Neutrophil (primary cell): ENCODE data around the gene MSI2.

Experiments
- H3K27ac ChIP-seq: fragments of 200-600 bp; sonication (generic); 2 replicates; pipeline ENCODE4 v1.5.1; 2016; ENCODE audit warnings: mild to moderate bottlenecking, moderate library complexity
- H3K27me3 ChIP-seq: fragments of 200-600 bp; sonication (generic); 2 replicates; pipeline ENCODE4 v1.6.0; 2016; ENCODE audit warnings: mild to moderate bottlenecking
- H3K36me3 ChIP-seq: fragments of 200-600 bp; sonication (generic); 2 replicates; pipeline ENCODE4 v1.5.1; 2017
- H3K4me1 ChIP-seq, 2 experiments: fragments of 200-600 bp in 1 of 2; sonication (generic) in 1 of 2; 1 replicate in 1 of 2; 2 replicates in 1 of 2; pipeline versions ENCODE4 v1.5.1 to v1.6.1; 2013 to 2016; ENCODE audit warnings: low read depth in 1 of 2, low read length in 1 of 2, mild to moderate bottlenecking in 1 of 2, moderate library complexity in 1 of 2; ENCODE audit not compliant: control insufficient read depth in 1 of 2, insufficient read depth in 1 of 2
- H3K4me3 ChIP-seq, 2 experiments: fragments of 200-600 bp in 1 of 2; sonication (generic) in 1 of 2; 1 replicate in 1 of 2; 2 replicates in 1 of 2; pipeline ENCODE4 v1.5.1; 2013 to 2016; ENCODE audit warnings: low read depth in 1 of 2, low read length in 1 of 2, mild to moderate bottlenecking in 1 of 2, moderate library complexity in 1 of 2
- H3K9me3 ChIP-seq: fragments of 200-600 bp; sonication (generic); 2 replicates; pipeline ENCODE4 v1.5.1; 2016
- TF ChIP-seq, protein P1 (sequence below): fragments of 200-600 bp; sonication (generic); IDR thresholded peaks from 2 replicates; pipeline ENCODE4 v1.5.1; 2016; ENCODE audit warnings: antibody characterized with exemption

Gene MSI2

GRCh38 chr17:57552114-57552624 is 295.8 kb downstream of the MSI2 start:
- H3K4me1 ChIP-seq = no peaks in the 10 kb centered on the region
- H3K36me3 ChIP-seq = no peaks in the 10 kb centered on the region
- H3K27ac ChIP-seq = no peak overlapping the region
- H3K4me3 ChIP-seq = no peak overlapping the region
- H3K9me3 ChIP-seq = no peaks in the 10 kb centered on the region
- H3K27me3 ChIP-seq = peaks cover 37% of the 10 kb centered on the region
- TF ChIP-seq, protein P1, sequence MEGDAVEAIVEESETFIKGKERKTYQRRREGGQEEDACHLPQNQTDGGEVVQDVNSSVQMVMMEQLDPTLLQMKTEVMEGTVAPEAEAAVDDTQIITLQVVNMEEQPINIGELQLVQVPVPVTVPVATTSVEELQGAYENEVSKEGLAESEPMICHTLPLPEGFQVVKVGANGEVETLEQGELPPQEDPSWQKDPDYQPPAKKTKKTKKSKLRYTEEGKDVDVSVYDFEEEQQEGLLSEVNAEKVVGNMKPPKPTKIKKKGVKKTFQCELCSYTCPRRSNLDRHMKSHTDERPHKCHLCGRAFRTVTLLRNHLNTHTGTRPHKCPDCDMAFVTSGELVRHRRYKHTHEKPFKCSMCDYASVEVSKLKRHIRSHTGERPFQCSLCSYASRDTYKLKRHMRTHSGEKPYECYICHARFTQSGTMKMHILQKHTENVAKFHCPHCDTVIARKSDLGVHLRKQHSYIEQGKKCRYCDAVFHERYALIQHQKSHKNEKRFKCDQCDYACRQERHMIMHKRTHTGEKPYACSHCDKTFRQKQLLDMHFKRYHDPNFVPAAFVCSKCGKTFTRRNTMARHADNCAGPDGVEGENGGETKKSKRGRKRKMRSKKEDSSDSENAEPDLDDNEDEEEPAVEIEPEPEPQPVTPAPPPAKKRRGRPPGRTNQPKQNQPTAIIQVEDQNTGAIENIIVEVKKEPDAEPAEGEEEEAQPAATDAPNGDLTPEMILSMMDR = no peak

DNA sequence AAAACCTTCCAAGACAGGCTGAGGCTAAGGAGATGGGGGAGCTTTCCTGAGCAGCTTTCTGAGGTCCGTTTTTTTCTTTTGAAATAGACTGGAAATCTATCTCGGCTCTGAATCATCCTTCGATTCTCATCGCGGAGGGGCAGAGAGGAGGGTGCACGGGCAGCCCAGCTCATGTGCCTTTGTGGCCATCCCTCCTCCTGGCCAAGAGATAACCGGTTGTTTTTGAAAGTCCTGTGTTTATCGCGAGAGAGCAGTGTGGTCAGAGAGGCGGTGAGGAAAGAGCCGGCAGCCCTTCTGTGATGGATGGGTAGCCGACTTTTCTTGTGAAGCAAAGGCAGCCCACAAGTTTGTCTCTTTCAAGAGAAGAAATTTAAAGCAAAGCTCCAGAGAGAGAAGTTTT is 297.2 kb downstream of the MSI2 start:
- Histone ChIP-seq H3K9me3 (no peaks in the 10 kb centered on the region), H3K4me3 (no peak overlapping the region), H3K4me1 (no peaks in the 10 kb centered on the region), H3K27ac (no peak overlapping the region), H3K27me3 (peaks cover 37% of the 10 kb centered on the region), H3K36me3 (no peaks in the 10 kb centered on the region)
- TF ChIP-seq, protein P1 = no peak

- H3K36me3 ChIP-seq = no peaks in the 10 kb centered on the region
- H3K27me3 ChIP-seq = peaks cover 37% of the 10 kb centered on the region
- no peaks in the 10 kb centered on the region for H3K9me3 ChIP-seq
- no peaks in the 10 kb centered on the region for H3K4me1 ChIP-seq
- TF ChIP-seq, protein P1 = no peak
- no peak overlapping the region for H3K27ac ChIP-seq
- H3K4me3 ChIP-seq = no peak overlapping the region
Observed at GRCh38 chr17:57553991-57554825, 297.9 kb downstream of the MSI2 start.

DNA sequence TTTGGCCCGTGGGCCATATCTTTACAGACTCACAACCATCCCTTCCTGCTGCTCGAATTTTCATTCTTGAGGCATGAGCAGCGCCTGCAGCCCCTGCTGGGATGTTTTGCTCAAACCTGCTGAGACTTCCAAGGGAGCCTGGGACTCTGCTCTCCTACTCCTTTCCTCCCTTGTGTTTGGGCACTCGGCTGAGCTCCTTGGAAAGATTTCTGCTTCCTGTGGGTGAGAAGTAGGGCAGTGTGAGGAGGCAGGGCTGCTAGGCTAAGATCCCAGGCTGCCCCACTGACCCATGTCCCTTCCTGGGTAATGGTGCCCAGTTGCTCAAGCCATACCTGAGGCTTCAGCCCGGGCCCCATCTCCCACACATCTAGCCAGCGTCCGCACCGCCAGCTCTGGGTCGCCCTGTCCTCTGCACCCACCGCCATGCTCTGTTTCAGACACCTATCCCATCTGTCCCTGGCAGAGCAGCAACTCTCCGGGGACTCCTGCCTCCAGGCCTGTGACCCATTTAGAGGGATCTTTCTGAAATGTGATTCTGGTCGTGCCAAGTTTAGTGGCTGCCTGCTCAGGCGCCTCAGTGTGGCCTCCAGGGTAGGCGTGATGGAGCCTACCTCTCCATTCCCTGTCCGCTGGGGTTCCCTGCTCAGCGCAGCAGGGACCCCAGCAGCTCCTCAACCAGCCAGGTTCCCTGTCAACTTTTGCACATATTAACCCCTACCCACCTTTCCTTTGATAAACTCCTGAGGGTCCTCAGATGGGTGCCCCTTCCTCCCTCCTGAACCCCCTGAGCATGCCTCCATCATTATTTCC is 298.7 kb downstream of the MSI2 start:
- Histone ChIP-seq H3K27me3 (peaks cover 37% of the 10 kb centered on the region), H3K4me3 (no peak overlapping the region), H3K27ac (no peak overlapping the region), H3K36me3 (no peaks in the 10 kb centered on the region), H3K9me3 (no peaks in the 10 kb centered on the region), H3K4me1 (no peaks in the 10 kb centered on the region)
- TF ChIP-seq, protein P1 = no peak

DNA sequence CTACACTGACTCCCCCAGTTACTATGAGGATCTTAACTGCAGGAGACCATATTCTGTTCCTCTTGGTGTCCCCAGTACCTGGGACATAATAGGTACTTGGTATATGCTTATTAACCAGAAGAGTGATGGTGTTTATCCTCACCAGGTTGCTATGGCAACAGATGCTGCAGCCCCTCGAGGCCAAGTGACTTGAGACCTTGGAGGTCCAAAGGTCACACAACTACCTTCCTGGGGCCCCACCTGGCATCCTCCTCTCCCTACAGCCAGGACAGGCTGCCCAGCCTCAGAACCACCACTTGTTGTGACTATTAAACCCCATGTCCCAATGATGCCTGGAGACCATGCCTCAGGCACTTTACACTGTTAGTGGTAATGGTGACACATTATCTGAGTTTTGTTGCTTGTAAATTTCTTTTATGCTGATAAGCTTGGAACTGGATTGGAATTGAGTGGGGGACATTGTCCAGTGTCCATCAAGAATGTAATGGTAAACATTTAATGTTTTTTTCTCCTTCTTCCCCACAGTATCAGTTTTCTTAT is 299.4 kb downstream of the MSI2 start:
- Histone ChIP-seq H3K9me3 (no peaks in the 10 kb centered on the region), H3K27me3 (peaks cover 37% of the 10 kb centered on the region), H3K27ac (no peak overlapping the region), H3K36me3 (no peaks in the 10 kb centered on the region), H3K4me1 (no peaks in the 10 kb centered on the region), H3K4me3 (no peak overlapping the region)
- TF ChIP-seq, protein P1 = no peak
